Stimulated activated CD8-positive, alpha-beta memory T cell treated with anti-CD3 and anti-CD28 coated beads, Interleukin-12 subunit alpha, Interleukin-12 subunit beta, amount 100 ng/mL, for 24 hours (primary cell): ENCODE data around the gene MED15.

Experiments used
- DNase-seq: peaks from one replicate; pipeline ENCODE4 v3.0.0-alpha.2; 2020; ENCODE audit errors: extremely low read depth

The MED15 gene

GRCh38 chr22:20571531-20572007, 64.2 kb downstream of the MED15 start:
- no peak for DNase-seq

DNA sequence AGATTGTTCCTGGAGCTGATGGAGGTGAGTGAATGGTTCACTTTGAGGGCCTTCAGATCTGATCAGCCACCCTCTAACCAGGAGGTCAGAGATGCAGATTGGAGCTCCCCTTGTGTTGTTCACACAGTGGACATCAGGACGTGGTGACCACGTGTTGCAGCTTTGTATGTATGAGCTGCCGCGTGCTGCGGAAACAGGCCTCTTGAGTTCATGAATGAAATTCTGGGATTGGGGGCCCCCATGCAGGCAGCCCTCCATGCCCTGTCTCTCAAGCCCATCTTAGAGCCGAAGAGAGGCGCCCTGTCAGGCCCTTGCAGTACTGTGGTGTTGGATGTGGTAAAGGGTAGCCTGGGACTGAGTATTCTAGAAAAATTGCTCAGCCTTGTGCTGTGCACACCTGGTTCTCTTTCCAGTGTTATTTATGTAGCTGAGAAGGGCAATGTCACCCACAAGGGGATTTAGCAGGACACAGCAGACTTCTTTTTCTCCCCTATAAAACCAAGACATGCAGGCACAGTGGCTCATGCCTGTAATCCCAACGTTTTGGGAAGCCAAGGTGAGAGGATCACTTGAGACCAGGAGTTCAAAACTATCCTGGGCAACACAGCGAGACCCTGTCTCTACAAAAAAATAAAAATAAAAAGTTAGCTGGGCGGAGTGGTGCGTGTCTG, 64.9 kb downstream of the MED15 start:
- no peak for DNase-seq

DNA sequence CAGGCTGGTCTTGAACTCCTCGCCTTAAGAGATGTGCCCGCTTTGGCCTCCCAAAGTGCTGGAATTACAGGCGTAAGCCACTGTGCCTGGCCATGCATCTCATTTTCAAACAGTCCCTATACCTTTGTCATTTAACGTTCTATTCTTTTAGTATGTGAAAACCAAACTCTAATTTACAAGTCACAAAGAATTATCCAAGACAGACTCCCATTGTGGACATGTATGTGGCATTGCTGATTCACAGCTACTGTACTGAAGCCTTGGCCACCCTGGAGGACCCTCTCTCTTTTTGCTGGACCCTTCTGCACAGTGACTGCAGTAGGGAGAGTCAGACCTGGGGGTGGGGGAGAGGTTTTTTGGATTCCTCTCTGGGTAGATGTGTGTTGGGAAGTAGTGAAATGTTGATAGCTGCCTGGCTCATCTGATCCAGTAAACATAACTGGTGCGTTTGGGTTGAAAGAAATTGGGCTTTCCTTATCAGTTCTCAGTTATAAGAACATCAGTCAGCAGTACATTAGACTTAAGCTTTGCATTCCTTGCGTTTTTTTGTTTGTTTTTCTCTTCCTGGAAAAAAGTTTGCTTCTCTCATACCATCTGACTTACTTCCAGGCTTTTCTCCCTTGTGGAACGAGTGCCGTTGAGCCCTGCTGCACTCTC, 65.9 kb downstream of the MED15 start:
- no peak for DNase-seq

- no peak for DNase-seq
Measured at GRCh38 chr22:20573833-20574615, 66.6 kb downstream of the MED15 start.

DNA sequence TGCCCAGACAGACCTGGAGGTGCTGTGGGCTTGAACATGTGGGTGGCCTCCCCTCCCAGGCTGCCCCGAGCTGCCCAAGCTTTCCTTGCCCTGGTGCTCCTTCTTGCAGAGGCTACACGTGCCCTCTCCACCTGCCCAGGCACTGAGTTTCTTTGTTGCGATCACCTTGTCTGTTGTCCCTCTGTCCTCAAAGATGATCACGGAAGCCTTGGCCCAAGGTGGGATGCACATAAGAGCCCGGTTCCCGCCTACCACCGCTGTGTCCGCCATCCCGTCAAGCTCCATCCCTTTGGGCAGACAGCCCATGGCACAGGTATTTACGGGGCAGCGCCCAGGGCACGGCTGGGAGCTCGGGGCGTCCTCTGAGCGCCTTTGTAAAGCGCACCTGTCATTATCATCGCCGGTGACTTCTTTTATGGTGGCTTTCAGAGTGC, 67.5 kb downstream of the MED15 start:
- no peak for DNase-seq

DNA sequence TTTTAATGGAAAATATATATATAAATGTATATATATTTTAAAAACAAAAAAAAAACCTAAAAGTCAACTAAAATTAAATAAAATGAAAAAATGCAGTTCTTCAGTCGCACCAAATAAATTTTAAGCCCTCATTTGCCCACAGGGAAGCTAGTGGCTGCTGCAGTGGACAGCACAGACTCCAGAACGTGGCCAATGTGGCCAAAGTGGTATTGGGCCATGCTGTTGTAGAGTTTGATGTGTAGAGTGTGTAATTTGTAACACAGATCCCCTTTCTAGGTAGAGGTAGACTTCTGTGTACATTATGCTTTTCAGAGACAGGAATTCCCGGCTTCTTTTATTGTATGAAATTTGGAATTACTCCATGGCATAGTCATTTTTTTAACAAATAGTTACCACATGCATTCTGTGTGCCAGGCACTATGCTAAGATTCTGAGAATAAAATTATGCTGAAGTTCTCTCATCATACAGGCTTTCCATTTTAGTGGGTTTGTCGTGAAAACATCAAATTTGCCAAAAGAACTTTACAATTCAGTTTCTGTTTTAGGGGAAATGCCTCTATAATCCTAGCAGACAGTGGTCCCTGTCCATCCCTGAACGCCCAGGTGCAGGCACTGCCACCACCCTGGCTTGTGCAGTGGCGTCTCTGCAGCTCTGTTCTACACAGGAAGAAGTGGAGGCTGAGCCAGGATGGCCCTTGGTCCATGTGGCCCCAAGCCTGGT, 68.5 kb downstream of the MED15 start:
- no peak for DNase-seq

GRCh38 chr22:20576445-20576816, 69.0 kb downstream of the MED15 start:
- no peak for DNase-seq

DNA sequence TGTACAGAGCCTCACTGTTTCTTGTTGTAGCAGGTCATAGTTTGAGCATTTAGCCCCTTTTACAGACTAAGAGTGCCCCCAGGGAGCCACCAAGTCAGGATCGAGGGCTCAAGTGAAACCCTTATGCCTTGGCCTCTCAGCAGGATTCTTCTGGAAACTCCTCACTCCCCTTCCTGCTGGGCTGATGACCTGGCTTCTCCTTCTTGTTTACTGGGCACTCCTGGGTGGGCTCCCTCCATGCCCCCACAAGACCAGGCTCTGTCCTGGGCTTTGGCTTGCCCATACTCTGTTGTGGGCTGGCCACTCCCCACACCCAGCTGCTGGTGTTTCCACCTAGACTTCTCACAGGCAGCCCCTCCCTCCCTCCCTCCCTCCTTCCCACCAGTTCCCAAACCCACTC, 69.6 kb downstream of the MED15 start:
- no peak for DNase-seq

- no peak for DNase-seq
Measured at GRCh38 chr22:20577549-20577975, 70.2 kb downstream of the MED15 start.

GRCh38 chr22:20578192-20578591, 70.8 kb downstream of the MED15 start:
- no peak for DNase-seq

DNA sequence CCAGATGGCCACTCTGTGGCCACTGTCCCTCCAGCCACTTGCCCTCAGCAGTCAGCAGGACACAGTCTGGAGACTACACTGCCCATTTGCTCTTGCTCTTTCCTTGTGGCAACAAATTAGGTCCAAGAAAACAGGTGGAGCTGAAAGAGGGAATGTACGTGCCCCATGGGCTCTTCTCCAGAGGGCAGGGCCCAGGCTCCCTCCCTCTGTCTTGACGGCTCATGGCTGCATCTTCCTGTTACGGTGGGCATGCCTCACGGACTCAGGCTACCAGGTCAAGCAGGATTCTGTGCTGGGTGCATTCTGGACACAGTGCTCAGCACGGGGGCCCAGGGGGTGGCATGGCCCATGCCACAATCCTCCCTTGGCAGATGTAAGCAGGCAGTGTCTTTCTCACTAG, 71.3 kb downstream of the MED15 start:
- DNase-seq = no peak

- no peak for DNase-seq
Measured at GRCh38 chr22:20579273-20580120, 72.1 kb downstream of the MED15 start.

DNA sequence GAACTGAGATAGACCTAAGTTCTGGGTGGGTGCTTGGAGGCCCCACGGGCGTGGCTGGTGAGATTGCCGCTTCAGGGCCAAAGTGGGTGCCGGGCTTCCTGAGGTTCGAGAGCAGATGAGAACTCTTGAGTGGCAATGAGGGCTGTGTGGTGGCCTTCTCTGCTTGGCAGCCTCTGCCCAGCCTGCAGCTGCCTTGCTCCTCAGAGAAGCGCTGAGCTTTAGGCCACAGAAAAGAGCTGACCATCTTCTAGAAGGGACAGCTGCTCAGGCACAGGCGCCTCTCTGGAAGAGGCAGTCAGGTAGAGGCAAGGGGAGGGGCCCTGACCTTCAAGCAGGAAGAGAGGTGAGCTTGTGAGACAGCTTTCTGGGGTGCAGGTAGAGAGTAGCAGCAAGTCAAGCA, 72.8 kb downstream of the MED15 start:
- no peak for DNase-seq

GRCh38 chr22:20580611-20581502, 73.4 kb downstream of the MED15 start:
- no peak for DNase-seq

- no peak for DNase-seq
Measured at GRCh38 chr22:20581503-20582170, 74.2 kb downstream of the MED15 start.

DNA sequence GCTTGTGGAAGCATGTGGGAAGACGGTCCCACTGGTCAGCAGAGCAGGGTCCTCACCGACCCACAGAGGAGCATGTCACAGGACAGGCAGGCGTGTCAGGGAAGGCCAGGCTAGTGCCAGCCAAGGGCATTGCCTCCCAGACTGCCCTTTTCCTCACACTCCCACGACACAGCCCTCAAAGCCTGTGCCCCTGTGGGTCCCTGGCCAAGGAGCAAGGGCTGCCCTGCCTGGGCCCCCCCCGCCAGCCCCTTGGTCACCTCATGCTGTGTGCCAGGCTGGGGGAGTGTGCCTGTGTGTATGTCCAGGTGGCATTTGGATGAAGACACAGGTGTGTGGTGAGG, 74.7 kb downstream of the MED15 start:
- no peak for DNase-seq

- no peak for DNase-seq
Measured at GRCh38 chr22:20582520-20583361, 75.3 kb downstream of the MED15 start.

DNA sequence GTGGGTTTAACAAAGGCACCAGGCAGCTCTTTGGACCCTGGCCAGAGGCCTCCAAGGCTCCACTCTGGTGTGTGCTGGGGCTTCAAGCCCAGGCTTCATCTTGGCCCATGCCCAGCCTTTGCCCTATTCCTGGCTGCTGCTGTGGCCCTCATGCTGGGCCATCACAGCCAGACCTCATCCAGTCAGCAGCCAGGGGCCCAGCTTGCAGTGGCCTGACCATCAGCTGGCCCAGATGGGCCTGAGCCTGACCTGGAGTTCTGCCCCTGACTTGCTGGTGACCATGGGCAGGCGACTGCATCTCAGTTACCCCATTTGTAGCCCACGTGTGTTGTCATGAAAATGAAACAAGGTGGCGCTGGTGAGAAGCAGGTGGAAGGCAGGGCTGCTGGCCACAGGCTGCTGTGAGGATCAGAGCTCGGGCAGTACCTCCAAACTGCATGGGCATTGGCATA, 76.1 kb downstream of the MED15 start:
- DNase-seq = no peak
